Neural progenitor cell (in vitro differentiated cells): Measurements from ENCODE around the gene AK2. TPM values are rescaled to one million over a fixed set of nuclear protein-coding genes. Genes with fewer than 3 reads are reported as not detected.
A peak's percentile ranks its signal among the peaks of the same experiment; 100 is the strongest.

Experiments used
- DNase-seq: peaks from one replicate; pipeline ENCODE4 v3.0.0-alpha.2; 2016; ENCODE audit warnings: low spot score
- H2AFZ ChIP-seq: fragments of 200-600 bp; sonication (generic); replicated peaks from 2 replicates; pipeline ENCODE4 v1.6.1; 2016; ENCODE audit warnings: antibody characterized with exemption
- H3F3A ChIP-seq: fragments of 200-600 bp; sonication (generic); 2 replicates; pipeline ENCODE4 v1.6.1; 2016; ENCODE audit warnings: antibody characterized with exemption, low read depth
- H3K27ac ChIP-seq: fragments of 200-600 bp; sonication (generic); 2 replicates; pipeline ENCODE4 v1.5.1; 2016; ENCODE audit warnings: mild to moderate bottlenecking
- H3K27me3 ChIP-seq: fragments of 200-600 bp; sonication (generic); 2 replicates; pipeline ENCODE4 v1.6.1; 2016; ENCODE audit warnings: mild to moderate bottlenecking, moderate library complexity
- H3K36me3 ChIP-seq: fragments of 200-600 bp; sonication (generic); 2 replicates; pipeline ENCODE4 v1.5.1; 2016
- H3K4me1 ChIP-seq: fragments of 200-600 bp; sonication (generic); 2 replicates; pipeline ENCODE4 v1.6.1; 2016; ENCODE audit warnings: mixed run types
- H3K4me2 ChIP-seq: fragments of 200-600 bp; sonication (generic); 2 replicates; pipeline ENCODE4 v1.6.1; 2016
- H3K4me3 ChIP-seq: fragments of 200-600 bp; sonication (generic); 2 replicates; pipeline ENCODE4 v1.5.1; 2016
- H3K79me2 ChIP-seq: fragments of 200-600 bp; sonication (generic); 2 replicates; pipeline ENCODE4 v1.6.1; 2016; ENCODE audit warnings: low read depth
- H3K9ac ChIP-seq: fragments of 200-600 bp; sonication (generic); 2 replicates; pipeline ENCODE4 v1.6.1; 2016
- H3K9me3 ChIP-seq: fragments of 200-600 bp; sonication (generic); 2 replicates; pipeline ENCODE4 v1.5.1; 2016; ENCODE audit warnings: low read depth
- H4K20me1 ChIP-seq: fragments of 200-600 bp; sonication (generic); 2 replicates; pipeline ENCODE4 v1.6.1; 2016; ENCODE audit warnings: low read depth
- H3K27ac Mint-ChIP-seq: 3 replicates; pipeline ENCODE4 v1.8.0; 2021; ENCODE audit warnings: mixed read lengths
- H3K27me3 Mint-ChIP-seq: 2 replicates; pipeline ENCODE4 v1.8.0; 2022; ENCODE audit warnings: low read depth, mild to moderate bottlenecking, inconsistent platforms, moderate library complexity, mixed read lengths; ENCODE audit not compliant: insufficient read depth
- H3K36me3 Mint-ChIP-seq: 3 replicates; pipeline ENCODE4 v1.8.0; 2021; ENCODE audit warnings: mixed read lengths
- H3K4me1 Mint-ChIP-seq: 3 replicates; pipeline ENCODE4 v1.8.0; 2021; ENCODE audit warnings: mixed read lengths
- H3K4me3 Mint-ChIP-seq: 3 replicates; pipeline ENCODE4 v1.8.0; 2021; ENCODE audit warnings: mild to moderate bottlenecking, moderate library complexity, mixed read lengths
- H3K9me3 Mint-ChIP-seq: 3 replicates; pipeline ENCODE4 v1.8.0; 2020; ENCODE audit warnings: mixed read lengths
- CTCF ChIP-seq: fragments of 200-600 bp; sonication (generic); IDR thresholded peaks from 2 replicates; pipeline ENCODE4 v1.5.1; 2017; ENCODE audit warnings: antibody characterized with exemption, mild to moderate bottlenecking
- EZH2 ChIP-seq: fragments of 200-600 bp; sonication (generic); IDR thresholded peaks from 2 replicates; pipeline ENCODE4 v1.6.1; 2017; ENCODE audit warnings: antibody characterized with exemption, mild to moderate bottlenecking, moderate library complexity
- EZH2phosphoT487 ChIP-seq: fragments of 200-600 bp; sonication (generic); IDR thresholded peaks from 2 replicates; pipeline ENCODE4 v1.6.1; 2017; ENCODE audit warnings: antibody characterized with exemption
- total RNA-seq: library from RNA; depleted of rRNA; stranded (reverse); fragments of >200 nt; gene quantifications from 2 replicates; pipeline ENCODE4 v1.2.3, GENCODE V29; 2015; ENCODE audit warnings: low replicate concordance

The AK2 gene
- total RNA-seq, 1 donor from 2014 or later = 128 TPM

- no peaks in the 10 kb centered on the region for H4K20me1 ChIP-seq
- no peak overlapping the region for H3K27ac ChIP-seq
- Mint-ChIP-seq H3K4me1 (no peaks in the 10 kb centered on the region), H3K9me3 (peaks cover 18% of the 10 kb centered on the region), H3K4me3 (no peak overlapping the region), H3K27me3 (peaks cover 4% of the 10 kb centered on the region), H3K36me3 (no peaks in the 10 kb centered on the region), H3K27ac (no peak overlapping the region)
- no peak overlapping the region for H3K4me2 ChIP-seq
- no peak for DNase-seq
- H3F3A ChIP-seq = no peaks in the 10 kb centered on the region
- H3K27me3 ChIP-seq = no peaks in the 10 kb centered on the region
- no peaks in the 10 kb centered on the region for H3K9me3 ChIP-seq
- no peak overlapping the region for H2AFZ ChIP-seq
- no peaks in the 10 kb centered on the region for H3K4me1 ChIP-seq
- TF ChIP-seq EZH2 (no peak), EZH2phosphoT487 (no peak), CTCF (no peak)
- no peaks in the 10 kb centered on the region for H3K36me3 ChIP-seq
- H3K79me2 ChIP-seq = no peaks in the 10 kb centered on the region
- H3K9ac ChIP-seq = no peak overlapping the region
- no peak overlapping the region for H3K4me3 ChIP-seq
Measured at GRCh38 chr1:33057095-33057494, 20.4 kb upstream of the AK2 start.

- Histone ChIP-seq H4K20me1 (no peaks in the 10 kb centered on the region), H3K79me2 (no peaks in the 10 kb centered on the region), H3K9ac (no peak overlapping the region), H3F3A (no peaks in the 10 kb centered on the region), H3K4me2 (no peak overlapping the region), H3K27ac (no peak overlapping the region), H3K9me3 (no peaks in the 10 kb centered on the region), H3K36me3 (no peaks in the 10 kb centered on the region), H3K27me3 (no peaks in the 10 kb centered on the region), H3K4me1 (no peaks in the 10 kb centered on the region), H2AFZ (no peak overlapping the region), H3K4me3 (no peak overlapping the region)
- Mint-ChIP-seq H3K4me1 (no peaks in the 10 kb centered on the region), H3K9me3 (peaks cover 13% of the 10 kb centered on the region), H3K27me3 (peaks cover 4% of the 10 kb centered on the region), H3K27ac (no peak overlapping the region), H3K4me3 (no peak overlapping the region), H3K36me3 (no peaks in the 10 kb centered on the region)
- no peak for DNase-seq
- TF ChIP-seq EZH2phosphoT487 = no peak
- TF ChIP-seq CTCF = no peak
- no peak for TF ChIP-seq EZH2
Measured at GRCh38 chr1:33056426-33056825, 19.7 kb upstream of the AK2 start.

GRCh38 chr1:33055210-33056008, 18.7 kb upstream of the AK2 start:
- peak overlapping the region; percentile 61 for H3K4me3 Mint-ChIP-seq
- H3K79me2 ChIP-seq = no peaks in the 10 kb centered on the region
- TF ChIP-seq CTCF (peak; percentile 69), EZH2phosphoT487 (no peak)
- peaks cover 16% of the 10 kb centered on the region for H3K9me3 Mint-ChIP-seq
- no peaks in the 10 kb centered on the region for H3K27me3 ChIP-seq
- no peak overlapping the region for H3K4me3 ChIP-seq
- no peaks in the 10 kb centered on the region for H3K36me3 Mint-ChIP-seq
- peaks cover 2% of the 10 kb centered on the region for H3K27me3 Mint-ChIP-seq
- H3K27ac ChIP-seq = no peak overlapping the region
- H3K4me1 Mint-ChIP-seq = no peaks in the 10 kb centered on the region
- DNase-seq = peak; percentile 80
- H3K4me1 ChIP-seq = no peaks in the 10 kb centered on the region
- H2AFZ ChIP-seq = no peak overlapping the region
- H4K20me1 ChIP-seq = no peaks in the 10 kb centered on the region
- no peaks in the 10 kb centered on the region for H3F3A ChIP-seq
- no peaks in the 10 kb centered on the region for H3K36me3 ChIP-seq
- no peak overlapping the region for H3K4me2 ChIP-seq
- no peak overlapping the region for H3K9ac ChIP-seq
- no peaks in the 10 kb centered on the region for H3K9me3 ChIP-seq
- H3K27ac Mint-ChIP-seq = peak overlapping the region; percentile 81
